ENCODE results near the gene GGACT. TPM values are rescaled to one million over a fixed set of nuclear protein-coding genes. Genes with fewer than 3 reads are reported as not detected.

GGACT gene
- total RNA-seq, 2 experiments from 2014 or later = 2.4 to 2.9 TPM

GRCh38 chr13:100559886-100560285 is 28.7 kb downstream of the GGACT start:
- Mint-ChIP-seq H3K4me1 (ENCODE audit: low read depth) (no peaks in the 10 kb centered on the region), H3K27me3 (no peaks in the 10 kb centered on the region), H3K27ac (no peak overlapping the region), H3K36me3 (ENCODE audit: low read depth) (peaks cover under 1% of the 10 kb centered on the region), H3K4me3 (no peak overlapping the region), H3K9me3 (no peaks in the 10 kb centered on the region)
- ATAC-seq (ENCODE audit: poor library complexity) (no peak), DNase-seq (no peak)
- no peak overlapping the region for H3K27ac ChIP-seq (ENCODE audit: low read depth in 1 of 2, low read length in 2 of 2)
- no peaks in the 10 kb centered on the region for H3K4me1 ChIP-seq (ENCODE audit: insufficient read depth, low read length)
- H3K27me3 ChIP-seq (ENCODE audit: control insufficient read depth in 1 of 2, insufficient read depth in 2 of 2, low read length in 2 of 2) = no peaks in the 10 kb centered on the region
- intact Hi-C loops (cut with DNase I, micrococcal nuclease) = no loop called here
- H3K4me3 ChIP-seq (ENCODE audit: low read length) = no peak overlapping the region
- POLR2A ChIA-PET = interaction anchor here (1.3 kb wide), 1 partner anchor 13 kb away, joined by 4 read pairs; no protein-coding TSS in a partner anchor
- TF ChIP-seq, protein P1, sequence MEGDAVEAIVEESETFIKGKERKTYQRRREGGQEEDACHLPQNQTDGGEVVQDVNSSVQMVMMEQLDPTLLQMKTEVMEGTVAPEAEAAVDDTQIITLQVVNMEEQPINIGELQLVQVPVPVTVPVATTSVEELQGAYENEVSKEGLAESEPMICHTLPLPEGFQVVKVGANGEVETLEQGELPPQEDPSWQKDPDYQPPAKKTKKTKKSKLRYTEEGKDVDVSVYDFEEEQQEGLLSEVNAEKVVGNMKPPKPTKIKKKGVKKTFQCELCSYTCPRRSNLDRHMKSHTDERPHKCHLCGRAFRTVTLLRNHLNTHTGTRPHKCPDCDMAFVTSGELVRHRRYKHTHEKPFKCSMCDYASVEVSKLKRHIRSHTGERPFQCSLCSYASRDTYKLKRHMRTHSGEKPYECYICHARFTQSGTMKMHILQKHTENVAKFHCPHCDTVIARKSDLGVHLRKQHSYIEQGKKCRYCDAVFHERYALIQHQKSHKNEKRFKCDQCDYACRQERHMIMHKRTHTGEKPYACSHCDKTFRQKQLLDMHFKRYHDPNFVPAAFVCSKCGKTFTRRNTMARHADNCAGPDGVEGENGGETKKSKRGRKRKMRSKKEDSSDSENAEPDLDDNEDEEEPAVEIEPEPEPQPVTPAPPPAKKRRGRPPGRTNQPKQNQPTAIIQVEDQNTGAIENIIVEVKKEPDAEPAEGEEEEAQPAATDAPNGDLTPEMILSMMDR (IDR thresholded peaks at IDR 0.05) = no peak
- H3K36me3 ChIP-seq (ENCODE audit: insufficient read depth, low read length) = peaks cover 3% of the 10 kb centered on the region
- CTCF ChIA-PET = interaction anchor here (1.6 kb wide), 1 partner anchor 51 kb away, joined by 3 read pairs; no protein-coding TSS in a partner anchor
- no peaks in the 10 kb centered on the region for H3K9me3 ChIP-seq (ENCODE audit: control insufficient read depth in 1 of 2, insufficient read depth in 1 of 2, low read length in 2 of 2)

DNA sequence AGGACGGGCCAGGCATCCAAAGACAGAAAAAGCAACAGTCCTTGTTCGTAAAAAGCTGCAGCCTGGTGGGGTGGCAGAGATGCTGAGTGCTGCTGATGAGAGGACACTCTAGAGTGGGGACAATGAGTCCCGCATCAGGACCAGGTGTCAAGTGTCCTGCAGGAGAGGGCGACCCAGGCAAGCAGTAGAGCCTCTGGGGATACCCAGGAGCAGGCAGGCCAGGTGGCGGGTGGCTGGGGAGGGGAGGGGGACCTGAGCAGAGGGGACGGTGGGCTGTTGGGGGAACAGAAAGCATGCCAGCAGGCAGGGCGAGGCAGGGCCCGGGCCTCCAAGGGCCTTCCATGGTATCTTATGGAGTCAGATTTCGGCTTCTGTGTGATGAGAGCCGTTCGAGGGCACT is 35.8 kb downstream of the GGACT start:
- no peaks in the 10 kb centered on the region for H3K9me3 Mint-ChIP-seq
- TF ChIP-seq, protein P1 (IDR thresholded peaks at IDR 0.05) = no peak
- CTCF ChIA-PET = no interaction called here
- Histone ChIP-seq H3K36me3 (ENCODE audit: insufficient read depth, low read length) (peaks cover 2% of the 10 kb centered on the region), H3K9me3 (ENCODE audit: control insufficient read depth in 1 of 2, insufficient read depth in 1 of 2, low read length in 2 of 2) (no peaks in the 10 kb centered on the region), H3K4me3 (ENCODE audit: low read length) (no peak overlapping the region), H3K27ac (ENCODE audit: low read depth in 1 of 2, low read length in 2 of 2) (no peak overlapping the region), H3K4me1 (ENCODE audit: insufficient read depth, low read length) (no peaks in the 10 kb centered on the region), H3K27me3 (ENCODE audit: control insufficient read depth in 1 of 2, insufficient read depth in 2 of 2, low read length in 2 of 2) (no peaks in the 10 kb centered on the region)
- H3K27me3 Mint-ChIP-seq = no peaks in the 10 kb centered on the region
- no peak overlapping the region for H3K27ac Mint-ChIP-seq
- no peak for ATAC-seq (ENCODE audit: poor library complexity)
- POLR2A ChIA-PET = no interaction called here
- no peaks in the 10 kb centered on the region for H3K4me1 Mint-ChIP-seq (ENCODE audit: low read depth)
- peaks cover 7% of the 10 kb centered on the region for H3K36me3 Mint-ChIP-seq (ENCODE audit: low read depth)
- intact Hi-C loops (cut with DNase I, micrococcal nuclease) = no loop called here
- DNase-seq = no peak
- no peak overlapping the region for H3K4me3 Mint-ChIP-seq

DNA sequence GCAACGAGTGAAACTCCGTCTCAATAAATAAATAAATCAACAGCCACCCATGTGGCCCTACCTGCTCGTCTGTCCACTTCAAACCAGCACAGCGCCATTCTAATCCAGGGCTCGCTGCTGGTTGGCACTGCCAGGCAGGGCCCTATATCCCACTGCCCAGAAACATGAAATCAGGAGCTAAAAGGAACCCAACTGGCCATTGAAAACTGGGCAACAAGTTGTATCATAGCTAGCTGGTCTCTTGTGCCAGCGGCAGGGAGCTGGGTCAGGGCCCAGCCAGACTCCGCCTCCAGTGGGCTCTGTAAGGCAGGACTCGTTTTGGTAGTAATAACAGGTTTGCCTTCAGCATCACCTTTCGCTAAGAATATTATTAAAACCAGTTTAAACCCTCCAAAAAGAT is 39.3 kb downstream of the GGACT start:
- TF ChIP-seq, protein P1 (IDR thresholded peaks at IDR 0.05) = no peak
- H3K27me3 Mint-ChIP-seq = no peaks in the 10 kb centered on the region
- H3K4me1 ChIP-seq (ENCODE audit: insufficient read depth, low read length) = no peaks in the 10 kb centered on the region
- no peak overlapping the region for H3K4me3 Mint-ChIP-seq
- no peaks in the 10 kb centered on the region for H3K4me1 Mint-ChIP-seq (ENCODE audit: low read depth)
- no peak overlapping the region for H3K27ac Mint-ChIP-seq
- no peaks in the 10 kb centered on the region for H3K27me3 ChIP-seq (ENCODE audit: control insufficient read depth in 1 of 2, insufficient read depth in 2 of 2, low read length in 2 of 2)
- H3K4me3 ChIP-seq (ENCODE audit: low read length) = no peak overlapping the region
- ChIA-PET CTCF (no interaction called here), POLR2A (no interaction called here)
- peaks cover 2% of the 10 kb centered on the region for H3K36me3 ChIP-seq (ENCODE audit: insufficient read depth, low read length)
- intact Hi-C loops (cut with DNase I, micrococcal nuclease) = loop anchor here in 1 of 2 experiments (10.0 kb wide), 1 partner anchor 895 kb away; no protein-coding TSS in a partner anchor
- H3K27ac ChIP-seq (ENCODE audit: low read depth in 1 of 2, low read length in 2 of 2) = no peak overlapping the region
- ATAC-seq (ENCODE audit: poor library complexity) (no peak), DNase-seq (no peak)
- H3K9me3 Mint-ChIP-seq = no peaks in the 10 kb centered on the region
- peaks cover under 1% of the 10 kb centered on the region for H3K36me3 Mint-ChIP-seq (ENCODE audit: low read depth)
- H3K9me3 ChIP-seq (ENCODE audit: control insufficient read depth in 1 of 2, insufficient read depth in 1 of 2, low read length in 2 of 2) = no peaks in the 10 kb centered on the region

All from CD4-positive, alpha-beta T cell (primary cell).